Colonic mucosa (tissue), 4 donors: ENCODE results near the gene CDH4. TPM values are rescaled to one million over a fixed set of nuclear protein-coding genes. Genes with fewer than 3 reads are reported as not detected.

ENCODE experiments used
- DNase-seq: peaks from one replicate; pipeline ENCODE4 v3.0.0-alpha.2; 2020
- H3K27ac ChIP-seq: fragments of 200-600 bp; one replicate; pipeline ENCODE4 v1.8.0; 2021
- H3K27me3 ChIP-seq: fragments of 200-600 bp; one replicate; pipeline ENCODE4 v1.8.0; 2021
- H3K36me3 ChIP-seq: fragments of 200-600 bp; one replicate; pipeline ENCODE4 v1.8.0; 2021
- H3K4me1 ChIP-seq: fragments of 200-600 bp; one replicate; pipeline ENCODE4 v1.8.0; 2021; ENCODE audit warnings: mild to moderate bottlenecking
- H3K4me3 ChIP-seq: fragments of 200-600 bp; one replicate; pipeline ENCODE4 v1.8.0; 2021
- H3K9ac ChIP-seq, 2 donors: one replicate each; pipeline ENCODE4 v1.7.0; 2013; ENCODE audit warnings: control low read depth in 2 of 2, low read depth in 2 of 2, low read length in 2 of 2
- H3K9me3 ChIP-seq: fragments of 200-600 bp; one replicate; pipeline ENCODE4 v1.8.0; 2021
- CTCF ChIP-seq: fragments of 200-600 bp; IDR thresholded peaks from one replicate; pipeline ENCODE4 v1.8.0; 2022; ENCODE audit warnings: antibody characterized with exemption, mild to moderate bottlenecking
- intact Hi-C: fragments of 100-400 bp; cut with DNase I; formaldehyde crosslinking; loops from one replicate; pipeline ENCODE4 v1.14.1; 2022
- total RNA-seq, 2 donors: library from RNA; stranded (reverse); fragmentation: NEBNext Ultra II Directional in 1 of 2; extraction: Animal tissue kit (Norgen Biotek cat#: 25700) in 1 of 2; gene quantifications; one replicate each; pipeline ENCODE4 v1.2.1, GENCODE V29; 2021
- donor health status: healthy.
- donor health status: DM: no; HTN: no; CAD: no.
- donor health status: DM: no; HTN: no; CAD: no.

The CDH4 gene
- total RNA-seq, 2 donors from 2014 or later, result 0.08 TPM; not detected in 1

DNA sequence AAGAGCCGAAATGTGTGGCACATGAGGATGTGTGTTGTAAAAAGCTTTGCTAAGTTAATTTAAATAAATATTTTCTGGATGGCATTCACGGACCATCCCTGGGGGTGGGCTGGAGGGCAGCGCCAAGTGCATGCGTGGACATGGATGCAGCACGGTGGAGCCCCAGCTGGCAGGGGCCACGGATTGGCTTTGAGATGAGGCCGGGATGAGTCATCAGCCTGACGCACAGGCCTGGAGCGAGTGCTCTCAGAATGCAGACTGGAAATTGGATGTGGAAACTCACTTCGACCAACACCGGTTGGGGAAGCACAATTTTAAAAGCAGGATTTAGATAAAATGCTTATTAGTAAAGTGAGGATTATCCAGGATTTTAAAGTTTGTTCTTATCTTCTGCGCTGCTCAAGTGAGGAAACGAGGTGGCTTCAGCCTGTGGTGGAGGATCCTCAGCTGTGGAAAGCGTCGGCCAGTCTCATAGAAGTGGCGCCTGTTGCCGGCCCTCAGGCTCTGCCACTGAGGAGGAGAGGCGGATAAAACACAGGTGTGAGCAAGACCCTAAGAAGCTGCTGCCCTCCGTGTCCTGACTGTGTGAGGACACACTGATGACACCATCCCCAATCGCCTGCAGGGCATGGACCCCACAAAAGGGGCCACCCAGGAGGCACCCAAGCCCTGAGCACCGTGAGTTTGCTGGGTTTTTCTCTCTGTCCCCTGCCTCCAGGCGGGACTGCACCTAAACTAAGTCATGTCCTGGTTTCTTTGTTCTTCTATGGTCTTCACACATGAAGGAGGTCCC is 279.7 kb downstream of the CDH4 start:
- H3K9me3 ChIP-seq, result no peaks in the 10 kb centered on the region
- no peak for TF ChIP-seq CTCF
- no peak for DNase-seq
- no peaks in the 10 kb centered on the region for H3K4me1 ChIP-seq
- no peak overlapping the region for H3K4me3 ChIP-seq
- H3K27me3 ChIP-seq, result no peaks in the 10 kb centered on the region
- intact Hi-C loops, result no loop called here
- no peaks in the 10 kb centered on the region for H3K36me3 ChIP-seq
- H3K9ac ChIP-seq, result no peak overlapping the region
- no peak overlapping the region for H3K27ac ChIP-seq

DNA sequence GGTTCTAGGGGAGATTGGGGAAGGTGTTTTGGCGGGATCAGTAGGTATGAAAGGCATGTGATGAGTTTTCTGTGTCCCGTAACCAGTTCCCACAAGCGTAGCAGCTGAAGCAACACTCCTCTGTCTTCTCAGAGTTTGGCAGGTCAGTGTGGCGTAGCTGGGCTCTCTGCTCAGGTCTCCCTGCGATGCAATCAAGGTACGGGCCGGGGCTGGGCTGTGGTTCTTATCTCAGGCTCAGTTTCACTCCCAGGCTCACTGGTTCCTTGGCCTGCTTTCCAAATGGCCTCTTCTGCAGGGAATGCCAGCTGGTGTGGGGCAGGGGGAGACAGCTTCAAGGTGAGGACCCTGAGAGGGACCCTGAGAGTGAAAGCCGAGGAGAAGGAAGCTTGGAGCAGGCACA is 280.7 kb downstream of the CDH4 start:
- Histone ChIP-seq H3K27me3 (no peaks in the 10 kb centered on the region), H3K27ac (no peak overlapping the region), H3K9me3 (no peaks in the 10 kb centered on the region), H3K4me1 (no peaks in the 10 kb centered on the region), H3K36me3 (no peaks in the 10 kb centered on the region), H3K9ac (no peak overlapping the region), H3K4me3 (no peak overlapping the region)
- DNase-seq, result no peak
- intact Hi-C loops, result no loop called here
- no peak for TF ChIP-seq CTCF

DNA sequence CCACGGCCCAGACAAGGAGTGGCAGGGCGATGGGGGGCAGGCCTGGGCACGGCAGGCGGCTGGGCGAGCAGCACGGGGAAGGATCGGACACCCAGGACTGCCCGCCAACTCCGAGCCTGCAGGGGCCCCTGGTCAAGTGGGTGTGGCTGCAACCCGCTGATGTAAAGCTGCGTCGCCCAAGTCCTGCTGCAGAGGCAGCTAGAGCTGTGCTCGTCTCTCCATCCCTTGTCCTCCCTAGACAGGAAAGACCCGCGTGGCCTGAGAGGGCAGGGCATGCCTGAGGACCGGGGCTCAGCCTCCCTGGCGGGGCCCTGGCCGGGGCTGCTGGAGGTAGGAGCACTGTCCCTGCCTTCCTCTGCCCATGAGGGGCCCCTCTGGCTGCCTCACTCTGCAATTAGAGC is 281.2 kb downstream of the CDH4 start:
- H3K36me3 ChIP-seq, result no peaks in the 10 kb centered on the region
- no peaks in the 10 kb centered on the region for H3K9me3 ChIP-seq
- no peaks in the 10 kb centered on the region for H3K4me1 ChIP-seq
- no peak overlapping the region for H3K4me3 ChIP-seq
- intact Hi-C loops, result no loop called here
- no peak overlapping the region for H3K9ac ChIP-seq
- no peaks in the 10 kb centered on the region for H3K27me3 ChIP-seq
- H3K27ac ChIP-seq, result no peak overlapping the region
- DNase-seq, result no peak
- TF ChIP-seq CTCF, result no peak

GRCh38 chr20:61534346-61534745 is 282.3 kb downstream of the CDH4 start:
- Histone ChIP-seq H3K27me3 (no peaks in the 10 kb centered on the region), H3K4me3 (no peak overlapping the region), H3K27ac (no peak overlapping the region), H3K9me3 (no peaks in the 10 kb centered on the region), H3K36me3 (no peaks in the 10 kb centered on the region), H3K4me1 (no peaks in the 10 kb centered on the region), H3K9ac (no peak overlapping the region)
- intact Hi-C loops, result no loop called here
- DNase-seq, result no peak
- no peak for TF ChIP-seq CTCF

GRCh38 chr20:61535091-61535490 is 283.0 kb downstream of the CDH4 start:
- TF ChIP-seq CTCF, result no peak
- Histone ChIP-seq H3K27ac (no peak overlapping the region), H3K4me3 (no peak overlapping the region), H3K9ac (no peak overlapping the region), H3K36me3 (no peaks in the 10 kb centered on the region), H3K4me1 (no peaks in the 10 kb centered on the region), H3K9me3 (no peaks in the 10 kb centered on the region), H3K27me3 (no peaks in the 10 kb centered on the region)
- DNase-seq, result no peak
- intact Hi-C loops, result no loop called here
